GM18505 (cell line): Measurements from ENCODE around the gene TEAD2.
"Not testable (repeated sequence)": the region's sequence is repeated elsewhere in the genome, so short reads cannot be mapped to it uniquely, and the experiment has no call there.

ENCODE experiments used
- ATAC-seq: cut with Tn5 transposase; IDR thresholded peaks from one replicate; pipeline ENCODE4 v1.9.1; 2021; ENCODE audit not compliant: unreplicated experiment
- POLR2A ChIP-seq: IDR thresholded peaks from 4 replicates; pipeline ENCODE4 v1.6.1; 2011; ENCODE audit warnings: borderline replicate concordance; ENCODE audit not compliant: insufficient read depth, insufficient read length; ENCODE audit errors: extremely low read depth

TEAD2 gene

GRCh38 chr19:49395581-49396407 lies 33.6 kb upstream of the TEAD2 start:
- no peak for TF ChIP-seq POLR2A
- ATAC-seq: no peak

GRCh38 chr19:49393881-49394280 lies 31.7 kb upstream of the TEAD2 start:
- no peak for ATAC-seq
- no peak for TF ChIP-seq POLR2A

GRCh38 chr19:49391581-49392399 lies 29.6 kb upstream of the TEAD2 start:
- no peak for TF ChIP-seq POLR2A
- ATAC-seq: no peak

GRCh38 chr19:49390929-49391359 lies 28.7 kb upstream of the TEAD2 start:
- no peak for TF ChIP-seq POLR2A
- ATAC-seq: no peak

- TF ChIP-seq POLR2A: no peak
Observed at GRCh38 chr19:49390131-49390928, 28.1 kb upstream of the TEAD2 start.

GRCh38 chr19:49389406-49389805 lies 27.2 kb upstream of the TEAD2 start:
- ATAC-seq: no peak
- no peak for TF ChIP-seq POLR2A

More at GRCh38 chr19:49390131-49390928, 28.1 kb upstream of the TEAD2 start:
- no peak for ATAC-seq

- no peak for ATAC-seq
- peak; percentile 54 for TF ChIP-seq POLR2A
Observed at GRCh38 chr19:49387936-49388372, 25.7 kb upstream of the TEAD2 start, which contains the start of gene KASH5. Gene KASH5 (plus strand): TSS chr19:49388249. CDS start chr19:49390884, 2,635 bp downstream.

GRCh38 chr19:49383599-49383998 lies 21.4 kb upstream of the TEAD2 start:
- ATAC-seq: no peak
- TF ChIP-seq POLR2A: no peak

- TF ChIP-seq POLR2A: no peak
- no peak for ATAC-seq
Observed at GRCh38 chr19:49382639-49383038, 20.4 kb upstream of the TEAD2 start.

- ATAC-seq: no peak
- TF ChIP-seq POLR2A: no peak
Observed at GRCh38 chr19:49380391-49380790, 18.2 kb upstream of the TEAD2 start.

- ATAC-seq: no peak
- no peak for TF ChIP-seq POLR2A
Observed at GRCh38 chr19:49378512-49378911, 16.3 kb upstream of the TEAD2 start.

GRCh38 chr19:49374665-49375434 lies 12.6 kb upstream of the TEAD2 start:
- no peak for TF ChIP-seq POLR2A
- ATAC-seq: no peak

GRCh38 chr19:49373174-49373573 lies 11.0 kb upstream of the TEAD2 start:
- ATAC-seq: not testable (repeated sequence)

GRCh38 chr19:49371184-49371583 lies 9.0 kb upstream of the TEAD2 start:
- ATAC-seq: no peak
- TF ChIP-seq POLR2A: no peak
